HepG2 (cell line): ENCODE results near the gene LRRC45. TPM values are rescaled to one million over a fixed set of nuclear protein-coding genes. Genes with fewer than 3 reads are reported as not detected.

ENCODE experiments used
- AKAP8 ChIP-seq: sonication (generic); formaldehyde crosslinking; IDR thresholded peaks from 2 replicates; pipeline ENCODE4 v1.5.1; 2020; ENCODE audit warnings: mild to moderate bottlenecking, missing genetic modification reagents
- ATF7 ChIP-seq, 2 experiments: fragments of 450-650 bp in 1 of 2; sonication (generic) in 1 of 2; formaldehyde crosslinking in 1 of 2; IDR thresholded peaks; 2 replicates each; pipeline versions ENCODE4 v1.4.0 to v1.6.1; 2016 to 2020; ENCODE audit warnings: antibody characterized with exemption in 1 of 2, mild to moderate bottlenecking in 1 of 2, missing genetic modification reagents in 1 of 2
- CAMTA2 ChIP-seq: sonication (generic); formaldehyde crosslinking; IDR thresholded peaks from 2 replicates; pipeline ENCODE4 v1.4.0; 2020; ENCODE audit warnings: mild to moderate bottlenecking, missing genetic modification reagents, borderline replicate concordance
- FOSL1 ChIP-seq: sonication (generic); formaldehyde crosslinking; IDR thresholded peaks from 2 replicates; pipeline ENCODE4 v1.9.0; 2021; ENCODE audit warnings: missing genetic modification reagents, borderline replicate concordance
- FOXA3 ChIP-seq: IDR thresholded peaks from 2 replicates; pipeline ENCODE4 v1.6.1; 2016; ENCODE audit warnings: missing genetic modification reagents, missing compliant biosample characterization
- GTF2F1 ChIP-seq: fragments of 150-350 bp; IDR thresholded peaks from 2 replicates; pipeline ENCODE4 v1.6.1; 2014; ENCODE audit warnings: low read length
- HMGA1 ChIP-seq: sonication (generic); formaldehyde crosslinking; conservative IDR thresholded peaks from 2 replicates; pipeline ENCODE4 v1.4.0; 2020; ENCODE audit warnings: missing genetic modification reagents
- HOXA7 ChIP-seq: sonication (generic); formaldehyde crosslinking; IDR thresholded peaks from 2 replicates; pipeline ENCODE4 v1.8.1; 2022; ENCODE audit warnings: mild to moderate bottlenecking, missing genetic modification reagents, moderate library complexity
- KIAA2018 ChIP-seq: sonication (generic); formaldehyde crosslinking; IDR thresholded peaks from 2 replicates; pipeline ENCODE4 v1.5.0; 2020; ENCODE audit warnings: mild to moderate bottlenecking, missing genetic modification reagents, borderline replicate concordance
- RXRB ChIP-seq: IDR thresholded peaks from 2 replicates; pipeline ENCODE4 v1.6.1; 2016; ENCODE audit warnings: borderline replicate concordance, missing genetic modification reagents, missing compliant biosample characterization
- SMAD9 ChIP-seq: sonication (generic); formaldehyde crosslinking; IDR thresholded peaks from 2 replicates; pipeline ENCODE4 v1.5.1; 2020; ENCODE audit warnings: mild to moderate bottlenecking, missing genetic modification reagents
- SOX13 ChIP-seq, 3 experiments: fragments of 450-650 bp in 1 of 3; sonication (generic) in 1 of 3; formaldehyde crosslinking in 1 of 3; IDR thresholded peaks in 2 of 3; conservative IDR thresholded peaks in 1 of 3; 2 replicates each; pipeline versions ENCODE4 v1.5.0 to v1.6.1; 2016 to 2020; ENCODE audit warnings: antibody characterized with exemption in 1 of 3, mild to moderate bottlenecking in 1 of 3, missing compliant biosample characterization in 1 of 3, missing genetic modification reagents in 1 of 3, moderate library complexity in 1 of 3
- SSRP1 ChIP-seq: IDR thresholded peaks from 2 replicates; pipeline ENCODE4 v1.6.1; 2016; ENCODE audit warnings: control low read depth
- TGIF2 ChIP-seq: IDR thresholded peaks from 2 replicates; pipeline ENCODE4 v1.6.1; 2016; ENCODE audit warnings: control low read depth, missing compliant biosample characterization
- ZNF589 ChIP-seq: sonication (generic); formaldehyde crosslinking; conservative IDR thresholded peaks from 2 replicates; pipeline ENCODE4 v1.8.0; 2022; ENCODE audit warnings: mild to moderate bottlenecking, moderate library complexity, missing genetic modification reagents
- ZZZ3 ChIP-seq: sonication (generic); formaldehyde crosslinking; IDR thresholded peaks from 2 replicates; pipeline ENCODE4 v1.4.0; 2020; ENCODE audit warnings: missing genetic modification reagents, mild to moderate bottlenecking, borderline replicate concordance
- polyA plus RNA-seq, 8 experiments: library from polyadenylated mRNA; depleted of rRNA in 3 of 8; stranded (reverse) in 7 of 8; unstranded in 1 of 8; fragments of >200 nt; fragmentation: Illumina TruSeq in 4 of 8; extraction: Trizol in 4 of 8; gene quantifications; 2 replicates each; pipeline versions ENCODE4 v1.2.1 to v1.2.3, GENCODE V29; 2011 to 2016; ENCODE audit warnings: low read depth in 4 of 8, missing spikeins in 1 of 8, mixed read lengths in 1 of 8; ENCODE audit not compliant: insufficient read depth in 1 of 8
- total RNA-seq, 5 experiments: library from RNA; depleted of rRNA; stranded (reverse); fragments of >200 nt; fragmentation: Illumina TruSeq; extraction: Trizol; gene quantifications; 2 replicates each; pipeline ENCODE4 v1.2.3, GENCODE V29; 2016; ENCODE audit warnings: low read depth in 1 of 5
- TF ChIP-seq, protein P1 (sequence below): sonication (generic); formaldehyde crosslinking; IDR thresholded peaks from 2 replicates; pipeline ENCODE4 v1.4.0; 2020; ENCODE audit warnings: missing genetic modification reagents, low read depth, mild to moderate bottlenecking, borderline replicate concordance
- TF ChIP-seq, protein P2 (sequence below): sonication (generic); formaldehyde crosslinking; IDR thresholded peaks from 2 replicates; pipeline ENCODE4 v1.8.0; 2022; ENCODE audit warnings: missing genetic modification reagents, mild to moderate bottlenecking, moderate library complexity, borderline replicate concordance

Gene LRRC45
- total and polyA plus RNA-seq, 2 of the 13 experiments (the other 11 are each of a cell fraction or from before 2014, with no cell fraction given), result 11.6 to 48.1 TPM

- TF ChIP-seq, protein P1, sequence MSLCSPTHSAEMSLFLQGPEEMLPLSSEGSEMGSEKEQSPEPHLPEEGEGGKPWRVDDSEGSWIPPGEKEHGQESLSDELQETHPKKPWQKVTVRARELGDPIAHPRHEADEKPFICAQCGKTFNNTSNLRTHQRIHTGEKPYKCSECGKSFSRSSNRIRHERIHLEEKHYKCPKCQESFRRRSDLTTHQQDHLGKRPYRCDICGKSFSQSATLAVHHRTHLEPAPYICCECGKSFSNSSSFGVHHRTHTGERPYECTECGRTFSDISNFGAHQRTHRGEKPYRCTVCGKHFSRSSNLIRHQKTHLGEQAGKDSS (CRISPR knock-in tag), result 0 out of 2 replicates have a peak, but pooled peaks have one; percentile 34
- peak; percentile 89 for TF ChIP-seq SSRP1 (CRISPR knock-in tag)
- TF ChIP-seq FOXA3 (CRISPR knock-in tag), result no peak
- TF ChIP-seq RXRB (CRISPR knock-in tag), result no peak
- no peak for TF ChIP-seq GTF2F1
- TF ChIP-seq SMAD9 (CRISPR knock-in tag), result no peak
- TF ChIP-seq FOSL1, result no peak
- TF ChIP-seq TGIF2 (CRISPR knock-in tag), result 0 out of 2 replicates have a peak, but pooled peaks have one; percentile 27
- TF ChIP-seq CAMTA2, result no peak
- TF ChIP-seq, protein P2, sequence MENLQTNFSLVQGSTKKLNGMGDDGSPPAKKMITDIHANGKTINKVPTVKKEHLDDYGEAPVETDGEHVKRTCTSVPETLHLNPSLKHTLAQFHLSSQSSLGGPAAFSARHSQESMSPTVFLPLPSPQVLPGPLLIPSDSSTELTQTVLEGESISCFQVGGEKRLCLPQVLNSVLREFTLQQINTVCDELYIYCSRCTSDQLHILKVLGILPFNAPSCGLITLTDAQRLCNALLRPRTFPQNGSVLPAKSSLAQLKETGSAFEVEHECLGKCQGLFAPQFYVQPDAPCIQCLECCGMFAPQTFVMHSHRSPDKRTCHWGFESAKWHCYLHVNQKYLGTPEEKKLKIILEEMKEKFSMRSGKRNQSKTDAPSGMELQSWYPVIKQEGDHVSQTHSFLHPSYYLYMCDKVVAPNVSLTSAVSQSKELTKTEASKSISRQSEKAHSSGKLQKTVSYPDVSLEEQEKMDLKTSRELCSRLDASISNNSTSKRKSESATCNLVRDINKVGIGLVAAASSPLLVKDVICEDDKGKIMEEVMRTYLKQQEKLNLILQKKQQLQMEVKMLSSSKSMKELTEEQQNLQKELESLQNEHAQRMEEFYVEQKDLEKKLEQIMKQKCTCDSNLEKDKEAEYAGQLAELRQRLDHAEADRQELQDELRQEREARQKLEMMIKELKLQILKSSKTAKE (CRISPR knock-in tag), result 0 out of 2 replicates have a peak, but pooled peaks have one; percentile 28
- TF ChIP-seq HMGA1 (CRISPR knock-in tag), result no peak
- TF ChIP-seq AKAP8, result peak; percentile 98
- TF ChIP-seq ATF7 (IDR thresholded peaks at IDR 0.05), result no peak
- 0 out of 2 replicates have a peak, but pooled peaks have one; percentile 40 for TF ChIP-seq ATF7 (CRISPR knock-in tag; IDR thresholded peaks at IDR 0.05)
- no peak for TF ChIP-seq KIAA2018
- 0 out of 2 replicates have a peak, but pooled peaks have one; percentile 36 for TF ChIP-seq ZNF589 (CRISPR knock-in tag)
- no peak for TF ChIP-seq SOX13 (IDR thresholded peaks at IDR 0.05)
- no peak for TF ChIP-seq SOX13 (CRISPR knock-in tag; conservative IDR thresholded peaks at IDR 0.05 in 1 of 2, IDR thresholded peaks at IDR 0.05 in 1 of 2)
- no peak for TF ChIP-seq ZZZ3 (CRISPR knock-in tag)
- 0 out of 2 replicates have a peak, but pooled peaks have one; percentile 39 for TF ChIP-seq HOXA7 (CRISPR knock-in tag)
Measured at GRCh38 chr17:82005701-82006348, 17.3 kb upstream of the LRRC45 start (continued).
